Skeletal muscle satellite cell (primary cell): ENCODE measurements around the gene ZNF763.
"Not testable (repeated sequence)": the region's sequence is repeated elsewhere in the genome, so short reads cannot be mapped to it uniquely, and the experiment has no call there.

ENCODE experiments used
- H3K27me3 ChIP-seq: 2 replicates; pipeline ENCODE4 v1.7.0; 2013; ENCODE audit warnings: low read length; ENCODE audit not compliant: control insufficient read depth, insufficient read depth
- H3K36me3 ChIP-seq: 2 replicates; pipeline ENCODE4 v1.7.0; 2013; ENCODE audit warnings: mild to moderate bottlenecking, control low read depth, low read length; ENCODE audit not compliant: insufficient read depth
- H3K4me1 ChIP-seq: 2 replicates; pipeline ENCODE4 v1.7.0; 2013; ENCODE audit warnings: low read length; ENCODE audit not compliant: control insufficient read depth, insufficient read depth
- H3K4me2 ChIP-seq: 2 replicates; pipeline ENCODE4 v1.7.0; 2013; ENCODE audit warnings: mild to moderate bottlenecking, low read length
- H3K4me3 ChIP-seq: 2 replicates; pipeline ENCODE4 v1.7.0; 2013; ENCODE audit warnings: low read length
- H3K9ac ChIP-seq: 2 replicates; pipeline ENCODE4 v1.7.0; 2013; ENCODE audit warnings: mild to moderate bottlenecking, low read depth, low read length, moderate library complexity
- H3K9me3 ChIP-seq: replicated peaks from 2 replicates; pipeline ENCODE4 v1.7.0; 2013; ENCODE audit warnings: mild to moderate bottlenecking, control low read depth, low read length

ZNF763 gene

DNA sequence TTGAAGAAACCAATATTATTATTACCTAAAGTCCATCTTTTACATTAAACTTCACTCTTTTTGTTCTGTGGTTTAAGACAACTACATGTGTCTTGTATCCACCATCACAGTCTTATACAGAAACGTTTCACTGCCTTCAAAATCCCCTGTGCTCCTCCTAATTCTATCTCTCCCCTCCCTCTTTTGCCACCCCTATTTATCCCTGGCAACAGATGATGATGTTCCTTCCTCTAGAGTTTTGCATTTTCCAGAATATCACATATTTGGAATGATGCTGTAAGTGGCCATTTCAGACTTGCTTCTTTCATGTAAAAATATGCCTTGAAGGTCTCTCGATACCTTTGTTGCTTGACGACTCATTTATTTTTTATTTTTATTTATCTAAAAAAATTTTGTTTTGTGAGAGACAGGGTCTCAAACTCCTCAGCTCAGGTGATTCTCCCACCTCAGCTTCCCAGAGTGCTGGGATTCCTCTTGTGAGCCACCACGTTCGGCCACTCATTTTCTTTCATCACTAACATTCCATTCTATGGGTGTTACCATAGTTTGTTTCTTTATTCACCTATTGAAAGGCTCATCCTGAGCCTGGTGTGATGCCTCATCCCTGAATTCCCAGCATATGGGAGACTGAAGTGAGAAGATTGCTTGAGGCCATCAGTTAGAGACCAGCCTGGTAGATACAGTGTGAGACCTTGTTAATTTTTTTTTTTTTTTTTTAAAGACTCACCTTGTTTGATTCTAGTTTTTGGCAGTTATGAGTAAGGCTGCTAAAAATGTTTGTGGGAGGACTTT is 8.4 kb downstream of the ZNF763 start:
- peaks cover 10% of the 10 kb centered on the region for H3K9me3 ChIP-seq
- H3K4me2 ChIP-seq, result no peak overlapping the region
- H3K27me3 ChIP-seq, result no peaks in the 10 kb centered on the region
- no peak overlapping the region for H3K4me3 ChIP-seq
- H3K9ac ChIP-seq, result no peak overlapping the region
- H3K4me1 ChIP-seq, result no peaks in the 10 kb centered on the region
- peaks cover 4% of the 10 kb centered on the region for H3K36me3 ChIP-seq

DNA sequence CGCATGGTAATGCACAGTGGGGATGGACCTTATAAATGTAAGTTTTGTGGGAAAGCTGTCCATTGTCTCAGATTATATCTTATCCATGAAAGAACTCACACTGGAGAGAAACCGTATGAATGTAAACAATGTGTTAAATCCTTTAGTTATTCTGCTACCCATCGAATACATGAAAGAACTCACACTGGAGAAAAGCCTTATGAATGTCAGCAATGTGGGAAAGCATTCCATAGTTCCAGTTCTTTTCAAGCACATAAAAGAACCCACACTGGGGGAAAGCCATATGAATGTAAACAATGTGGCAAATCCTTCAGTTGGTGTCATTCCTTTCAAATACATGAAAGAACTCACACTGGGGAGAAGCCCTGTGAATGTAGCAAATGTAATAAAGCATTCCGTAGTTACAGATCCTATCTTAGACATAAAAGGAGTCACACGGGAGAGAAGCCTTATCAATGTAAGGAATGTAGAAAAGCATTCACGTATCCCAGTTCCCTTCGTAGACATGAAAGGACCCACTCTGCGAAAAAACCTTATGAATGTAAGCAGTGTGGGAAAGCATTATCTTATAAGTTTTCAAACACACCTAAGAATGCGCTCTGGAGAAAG is 13.8 kb downstream of the ZNF763 start:
- Histone ChIP-seq H3K4me3 (no peak overlapping the region), H3K9ac (no peak overlapping the region), H3K27me3 (no peaks in the 10 kb centered on the region), H3K4me2 (no peak overlapping the region), H3K4me1 (no peaks in the 10 kb centered on the region), H3K36me3 (peaks cover 23% of the 10 kb centered on the region), H3K9me3 (peaks cover 53% of the 10 kb centered on the region)

DNA sequence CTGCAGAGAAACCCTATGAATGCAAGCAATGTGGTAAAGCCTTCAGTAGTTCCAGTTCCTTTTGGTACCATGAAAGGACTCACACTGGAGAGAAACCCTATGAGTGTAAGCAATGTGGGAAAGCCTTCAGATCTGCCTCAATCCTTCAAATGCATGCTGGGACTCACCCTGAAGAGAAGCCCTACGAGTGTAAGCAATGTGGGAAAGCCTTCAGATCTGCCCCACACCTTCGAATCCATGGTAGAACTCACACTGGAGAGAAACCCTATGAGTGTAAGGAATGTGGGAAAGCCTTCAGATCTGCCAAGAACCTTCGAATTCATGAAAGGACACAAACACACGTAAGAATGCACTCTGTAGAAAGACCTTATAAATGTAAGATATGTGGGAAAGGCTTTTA is 14.7 kb downstream of the ZNF763 start:
- H3K4me3 ChIP-seq, result no peak overlapping the region
- no peaks in the 10 kb centered on the region for H3K4me1 ChIP-seq
- H3K36me3 ChIP-seq, result peaks cover 23% of the 10 kb centered on the region
- H3K27me3 ChIP-seq, result no peaks in the 10 kb centered on the region
- no peak overlapping the region for H3K9ac ChIP-seq
- peaks cover 53% of the 10 kb centered on the region for H3K9me3 ChIP-seq
- H3K4me2 ChIP-seq, result no peak overlapping the region

DNA sequence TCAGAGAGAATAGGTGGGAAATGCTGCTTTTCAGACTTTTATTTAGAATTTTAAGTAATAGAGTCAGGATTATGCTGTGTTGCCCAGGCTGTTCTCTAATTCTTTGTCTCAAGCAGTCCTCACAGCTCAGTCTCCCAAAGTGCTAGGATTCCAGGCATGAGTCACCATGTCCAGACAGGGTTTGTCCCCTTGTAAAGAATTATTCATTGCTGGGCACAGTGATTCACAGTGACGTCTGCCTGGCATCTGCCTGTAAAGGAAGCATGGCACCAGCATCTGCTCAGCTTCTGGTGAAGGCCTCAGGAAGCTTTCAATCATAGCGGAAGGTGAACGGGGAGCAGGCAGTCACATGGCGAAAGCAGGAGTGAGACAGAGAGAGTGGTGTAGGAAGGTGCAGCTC is 17.7 kb downstream of the ZNF763 start:
- Histone ChIP-seq H3K4me2 (no peak overlapping the region), H3K9me3 (peaks cover 47% of the 10 kb centered on the region), H3K36me3 (peaks cover 23% of the 10 kb centered on the region), H3K27me3 (no peaks in the 10 kb centered on the region), H3K4me3 (no peak overlapping the region), H3K4me1 (no peaks in the 10 kb centered on the region), H3K9ac (no peak overlapping the region)

DNA sequence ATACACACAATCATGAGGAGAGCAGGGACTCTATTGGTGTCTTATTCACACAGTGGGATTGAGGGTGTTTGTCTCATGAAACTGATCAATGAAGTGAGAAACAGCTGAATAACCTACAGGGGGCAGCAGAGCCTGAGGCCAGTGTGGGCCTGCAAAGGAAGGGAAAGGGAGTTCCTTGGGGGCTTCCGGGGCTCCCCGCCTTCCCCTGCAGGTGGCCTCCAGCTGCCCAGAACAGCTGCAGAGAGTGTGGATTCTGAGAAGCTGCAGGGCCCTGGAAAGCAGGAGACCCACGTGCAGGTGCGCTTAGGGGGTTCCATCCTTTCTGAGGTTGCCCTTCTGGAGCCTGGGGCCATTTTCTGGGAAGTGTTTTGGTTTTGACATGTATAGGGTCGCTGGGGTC is 20.1 kb downstream of the ZNF763 start:
- no peak overlapping the region for H3K9ac ChIP-seq
- no peak overlapping the region for H3K4me2 ChIP-seq
- no peak overlapping the region for H3K4me3 ChIP-seq
- H3K4me1 ChIP-seq, result no peaks in the 10 kb centered on the region
- peaks cover 25% of the 10 kb centered on the region for H3K9me3 ChIP-seq
- H3K27me3 ChIP-seq, result no peaks in the 10 kb centered on the region
- peaks cover under 1% of the 10 kb centered on the region for H3K36me3 ChIP-seq

DNA sequence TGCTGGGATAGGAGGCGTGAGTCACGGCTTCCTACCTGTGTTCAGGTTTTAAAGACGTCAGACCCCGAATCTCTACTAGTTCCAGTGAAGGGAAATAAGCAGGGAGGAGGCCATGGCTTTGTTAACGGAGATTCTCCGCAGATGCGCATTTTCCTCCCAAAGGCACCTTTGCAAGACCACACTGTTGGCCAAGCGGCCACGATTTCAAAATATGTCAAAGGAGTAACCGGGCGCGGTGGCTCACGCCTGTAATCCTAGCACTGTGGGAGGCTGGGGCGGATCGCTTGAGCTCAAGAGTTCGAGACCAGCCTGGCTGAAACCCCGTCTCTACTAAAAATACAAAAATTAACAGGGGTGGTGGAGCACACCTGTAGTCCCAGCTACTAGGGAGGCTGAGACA is 21.9 kb downstream of the ZNF763 start:
- no peak overlapping the region for H3K4me3 ChIP-seq
- H3K9me3 ChIP-seq, result peaks cover 8% of the 10 kb centered on the region
- no peaks in the 10 kb centered on the region for H3K27me3 ChIP-seq
- H3K4me2 ChIP-seq, result no peak overlapping the region
- no peaks in the 10 kb centered on the region for H3K36me3 ChIP-seq
- no peak overlapping the region for H3K9ac ChIP-seq
- no peaks in the 10 kb centered on the region for H3K4me1 ChIP-seq

DNA sequence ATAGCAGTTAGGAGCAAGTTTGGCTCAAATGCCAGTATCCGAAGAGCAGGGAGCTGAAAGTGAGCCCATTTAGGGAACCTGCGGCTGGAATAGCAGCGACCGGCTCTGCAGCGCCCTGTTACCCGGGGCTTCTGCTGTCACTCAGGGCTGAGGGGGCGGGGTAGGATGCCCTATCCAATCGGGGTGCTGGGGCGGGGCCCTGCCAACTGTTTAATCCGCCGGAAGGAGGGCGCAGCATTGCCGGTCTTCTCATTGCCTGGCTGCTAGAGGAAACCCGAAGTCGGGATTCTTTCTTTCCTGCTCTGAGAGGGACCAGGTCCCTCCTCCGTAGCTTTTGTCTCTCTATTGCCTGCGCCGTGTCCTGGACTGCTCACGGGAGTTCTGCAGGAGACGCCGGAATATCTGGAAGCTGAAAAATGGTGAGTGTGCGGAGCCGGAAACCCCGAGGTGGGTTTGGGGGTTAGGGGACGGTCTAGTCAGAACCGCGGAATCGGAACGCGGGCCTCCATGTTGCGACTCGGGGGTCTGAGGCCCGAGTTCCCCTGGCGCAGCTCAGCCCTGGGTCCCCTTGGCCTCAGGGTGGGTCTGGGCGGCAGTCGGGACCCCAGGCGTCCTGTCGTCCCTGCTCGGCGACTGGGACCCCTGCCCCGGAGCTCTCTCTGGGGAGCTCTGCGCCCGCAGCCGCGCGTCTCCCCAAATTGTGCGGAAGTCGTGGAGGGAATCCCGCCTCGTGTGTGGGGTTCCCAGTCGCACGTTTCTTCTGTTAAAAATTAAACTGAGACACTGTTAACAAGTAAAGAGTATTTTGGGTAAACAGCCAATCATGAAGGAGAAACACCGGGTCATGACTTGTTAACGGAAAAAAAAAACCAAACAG is 22.8 kb downstream of the ZNF763 start:
- peak overlapping the region; percentile 85 for H3K4me3 ChIP-seq
- H3K4me1 ChIP-seq, result peaks cover 4% of the 10 kb centered on the region
- peak overlapping the region; percentile 96 for H3K4me2 ChIP-seq
- H3K9ac ChIP-seq, result peak overlapping the region; percentile 84
- no peaks in the 10 kb centered on the region for H3K36me3 ChIP-seq
- no peaks in the 10 kb centered on the region for H3K27me3 ChIP-seq
- peaks cover 3% of the 10 kb centered on the region for H3K9me3 ChIP-seq

DNA sequence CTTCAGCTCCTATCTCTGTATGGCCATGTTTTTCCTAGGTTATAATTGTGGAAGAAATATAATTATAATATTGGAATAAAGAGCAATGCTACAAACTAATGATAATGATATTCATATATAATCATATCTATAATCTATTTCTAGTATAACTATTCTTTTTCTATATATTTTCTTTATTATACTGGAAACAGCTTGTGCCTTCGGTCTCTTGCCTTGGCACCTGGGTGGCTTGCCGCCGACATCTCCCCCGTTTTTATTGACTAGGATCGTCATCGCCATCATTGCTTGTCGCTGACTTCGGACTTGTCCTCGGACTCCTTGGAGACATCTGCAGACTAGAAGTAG is 24.2 kb downstream of the ZNF763 start:
- no peaks in the 10 kb centered on the region for H3K27me3 ChIP-seq
- peaks cover 4% of the 10 kb centered on the region for H3K4me1 ChIP-seq
- peak overlapping the region; percentile 96 for H3K4me2 ChIP-seq
- H3K9me3 ChIP-seq, result no peaks in the 10 kb centered on the region
- H3K36me3 ChIP-seq, result peaks cover 3% of the 10 kb centered on the region
- H3K9ac ChIP-seq, result no peak overlapping the region
- H3K4me3 ChIP-seq, result no peak overlapping the region

DNA sequence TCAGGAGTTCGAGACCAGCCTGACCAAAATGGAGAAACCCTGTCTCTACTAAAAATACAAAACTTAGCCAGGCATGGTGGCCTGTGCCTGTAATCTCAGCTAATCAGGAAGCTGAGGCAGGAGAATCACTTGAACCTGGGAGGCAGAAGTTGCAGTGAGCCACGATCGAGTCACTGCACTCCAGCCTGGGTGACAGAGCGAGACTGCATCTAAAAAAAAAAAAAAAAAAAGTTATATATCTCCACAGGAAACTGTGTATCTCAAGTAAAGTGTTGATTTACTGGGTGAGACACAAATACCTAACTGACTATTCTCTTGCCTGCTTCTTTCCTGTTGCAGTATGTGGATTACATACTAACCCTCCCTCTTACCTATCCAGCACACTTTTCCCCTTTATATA is 27.1 kb downstream of the ZNF763 start:
- not testable (repeated sequence) for H3K36me3 ChIP-seq, H3K9ac ChIP-seq, H3K4me2 ChIP-seq

DNA sequence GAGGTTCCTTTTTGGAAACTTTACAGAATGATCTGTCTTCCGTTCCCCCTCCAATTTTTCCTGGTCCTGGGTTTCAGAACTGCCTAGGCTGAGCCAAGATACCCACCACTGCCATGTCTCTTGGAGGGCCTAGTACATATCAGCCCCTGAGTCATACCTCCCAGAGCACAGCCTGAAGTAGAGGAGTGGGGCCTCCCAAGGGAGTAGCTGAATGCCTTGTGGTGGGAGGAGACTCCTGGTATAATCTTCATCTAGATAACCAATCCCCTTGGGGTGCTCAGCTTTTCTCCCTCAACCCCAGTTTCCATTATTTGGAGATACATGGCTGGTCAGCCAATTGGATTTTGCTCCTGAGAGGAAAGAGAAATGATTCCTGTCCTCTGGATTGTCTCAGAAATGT is 30.3 kb downstream of the ZNF763 start:
- Histone ChIP-seq H3K4me3 (no peak overlapping the region), H3K36me3 (peaks cover 7% of the 10 kb centered on the region), H3K27me3 (no peaks in the 10 kb centered on the region), H3K4me1 (peaks cover 7% of the 10 kb centered on the region), H3K4me2 (no peak overlapping the region), H3K9ac (no peak overlapping the region), H3K9me3 (no peaks in the 10 kb centered on the region)

More for the DNA sequence above, 27.1 kb downstream of the ZNF763 start:
- not testable (repeated sequence) for H3K9me3 ChIP-seq, H3K27me3 ChIP-seq, H3K4me1 ChIP-seq, H3K4me3 ChIP-seq

DNA sequence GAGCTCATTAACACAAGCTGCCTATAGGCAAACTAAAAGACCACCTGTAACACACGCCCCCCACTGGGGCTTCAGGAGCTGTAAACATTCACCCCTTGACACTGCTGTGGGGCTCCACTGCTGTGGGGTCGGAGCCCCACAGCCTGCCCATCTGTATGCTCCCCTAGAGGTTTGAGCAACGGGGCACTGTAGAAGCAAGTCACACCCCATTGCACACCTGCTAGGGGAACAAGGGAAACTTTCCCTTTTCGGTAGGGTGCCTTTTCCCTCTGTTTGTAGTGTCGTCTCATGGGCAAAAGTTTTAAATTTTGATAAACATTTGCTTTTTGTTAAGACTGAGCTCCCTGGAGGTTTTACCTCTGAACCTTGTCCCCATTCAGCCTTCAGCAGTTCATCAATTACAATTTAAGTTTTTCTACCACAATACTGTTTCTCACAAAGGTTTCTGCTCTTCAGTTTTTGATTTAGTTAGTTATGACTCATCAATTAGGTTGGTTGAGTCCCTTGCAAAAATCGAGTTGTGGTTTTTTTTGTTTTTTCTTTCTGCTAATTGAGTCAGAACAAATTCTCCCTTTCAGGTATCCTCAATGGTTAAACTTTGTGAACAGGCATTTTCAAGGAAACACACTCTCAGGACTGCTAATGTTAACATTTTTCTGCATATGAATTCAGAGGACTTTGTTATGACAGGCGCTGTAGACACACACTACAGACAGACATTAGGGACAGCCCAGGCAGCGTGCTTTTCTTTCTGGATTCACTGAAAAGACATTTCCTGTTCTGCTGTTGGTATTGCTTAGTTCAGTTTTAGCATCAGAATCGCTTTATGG is 35.5 kb downstream of the ZNF763 start:
- H3K4me2 ChIP-seq, result no peak overlapping the region
- H3K9me3 ChIP-seq, result no peaks in the 10 kb centered on the region
- H3K27me3 ChIP-seq, result no peaks in the 10 kb centered on the region
- no peak overlapping the region for H3K9ac ChIP-seq
- no peaks in the 10 kb centered on the region for H3K4me1 ChIP-seq
- peaks cover 6% of the 10 kb centered on the region for H3K36me3 ChIP-seq
- no peak overlapping the region for H3K4me3 ChIP-seq
